CD4-positive, alpha-beta T cell (primary cell): ENCODE data around the gene SYT11. TPM values are rescaled to one million over a fixed set of nuclear protein-coding genes. Genes with fewer than 3 reads are reported as not detected.

Experiments
- ATAC-seq: fragments of 200-7000 bp; cut with Tn5 transposase; one replicate; pipeline ENCODE4 v1.10.0; 2022; ENCODE audit warnings: mild to moderate bottlenecking; ENCODE audit not compliant: poor library complexity
- CTCF ChIA-PET: fragments of 350-600 bp; sonication (Branson Sonifier 250); formaldehyde crosslinking; loops from one replicate; lab custom pipeline; 2021; ENCODE audit warnings: antibody characterized with exemption, inconsistent platforms; lab: Charles Lee
- POLR2A ChIA-PET: fragments of 350-600 bp; sonication (Branson Sonifier 250); formaldehyde crosslinking; loops from one replicate; lab custom pipeline; 2021; ENCODE audit warnings: antibody characterized with exemption, inconsistent platforms; lab: Charles Lee
- DNase-seq, 14 experiments: peaks; one replicate each; pipeline ENCODE4 v3.0.0-alpha.2; 2013 to 2020; ENCODE audit warnings: mixed read lengths in 2 of 14
- H3K27ac ChIP-seq, 2 donors: one replicate each; pipeline versions ENCODE4 v1.5.1 to v1.7.0; 2013; ENCODE audit warnings: low read length in 2 of 2, low read depth in 1 of 2, mild to moderate bottlenecking in 1 of 2
- H3K27me3 ChIP-seq, 2 experiments: 1 replicate in 1 of 2; 2 replicates in 1 of 2; pipeline versions ENCODE4 v1.6.1 to v1.7.0; 2013; ENCODE audit warnings: low read length in 2 of 2, control low read depth in 1 of 2, mild to moderate bottlenecking in 1 of 2, moderate library complexity in 1 of 2; ENCODE audit not compliant: insufficient read depth in 2 of 2, control insufficient read depth in 1 of 2
- H3K36me3 ChIP-seq: one replicate; pipeline ENCODE4 v1.6.1; 2013; ENCODE audit warnings: low read length, control low read depth; ENCODE audit not compliant: insufficient read depth
- H3K4me1 ChIP-seq: one replicate; pipeline ENCODE4 v1.6.1; 2013; ENCODE audit warnings: low read length, control low read depth; ENCODE audit not compliant: insufficient read depth
- H3K4me3 ChIP-seq: one replicate; pipeline ENCODE4 v1.5.1; 2013; ENCODE audit warnings: mild to moderate bottlenecking, low read length, moderate library complexity
- H3K9me3 ChIP-seq, 2 experiments: 1 replicate in 1 of 2; 2 replicates in 1 of 2; pipeline versions ENCODE4 v1.6.1 to v1.7.0; 2013; ENCODE audit warnings: low read length in 2 of 2, mild to moderate bottlenecking in 2 of 2, control low read depth in 1 of 2, moderate library complexity in 1 of 2; ENCODE audit not compliant: control insufficient read depth in 1 of 2, insufficient read depth in 1 of 2
- H3K27ac Mint-ChIP-seq: one replicate; pipeline ENCODE4 v1.8.0; 2020; ENCODE audit warnings: mixed read lengths
- H3K27me3 Mint-ChIP-seq: one replicate; pipeline ENCODE4 v1.8.0; 2021; ENCODE audit warnings: mixed read lengths
- H3K36me3 Mint-ChIP-seq: one replicate; pipeline ENCODE4 v1.8.0; 2021; ENCODE audit warnings: low read depth, mixed read lengths
- H3K4me1 Mint-ChIP-seq: one replicate; pipeline ENCODE4 v1.8.0; 2021; ENCODE audit warnings: low read depth, mixed read lengths
- H3K4me3 Mint-ChIP-seq: one replicate; pipeline ENCODE4 v1.8.0; 2020; ENCODE audit warnings: mild to moderate bottlenecking, mixed read lengths
- H3K9me3 Mint-ChIP-seq: one replicate; pipeline ENCODE4 v1.8.0; 2020; ENCODE audit warnings: mixed read lengths
- intact Hi-C, 2 experiments: fragments of 100-400 bp; cut with DNase I in 1 of 2; cut with micrococcal nuclease in 1 of 2; formaldehyde crosslinking; loops; one replicate each; pipeline versions ENCODE4 v1.15.1 to v1.9.0; 2023 to 2025; cut with DNase I, micrococcal nuclease
- total RNA-seq, 174 experiments: library from RNA in 2 of 174; stranded (reverse) in 2 of 174; gene quantifications; one replicate each; pipeline ENCODE4 v1.2.3 and lab custom pipeline; 2021 to 2026
- TF ChIP-seq, protein P1 (sequence below): fragments of 200-600 bp; IDR thresholded peaks from one replicate; pipeline ENCODE4 v1.8.0; 2022; ENCODE audit warnings: antibody characterized with exemption, mild to moderate bottlenecking

Gene SYT11
- total RNA-seq, 2 experiments from 2014 or later: 6.1 to 6.3 TPM

DNA sequence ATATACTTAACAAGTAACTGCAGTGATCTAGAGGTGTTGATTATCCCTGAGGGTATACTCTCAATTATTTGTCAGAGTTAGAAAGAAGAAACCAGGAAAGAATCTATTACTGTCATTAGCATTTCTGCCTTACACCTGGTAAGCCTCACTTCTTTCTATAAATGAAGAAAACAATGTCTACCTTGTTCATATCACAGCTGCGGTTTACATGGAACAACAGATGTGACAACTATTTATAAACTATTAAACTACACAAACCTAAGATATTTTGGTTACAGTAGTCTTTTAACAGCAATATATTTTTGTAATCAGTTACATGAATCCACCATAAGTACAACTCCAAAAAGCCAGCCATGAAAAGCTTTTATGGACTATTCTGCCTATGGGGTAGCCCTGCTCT lies 43.0 kb upstream of the SYT11 start:
- CTCF ChIA-PET: interaction anchor here (1.0 kb wide), 1 partner anchor 250 kb away, joined by 3 read pairs; no protein-coding TSS in a partner anchor
- no peak overlapping the region for H3K4me3 ChIP-seq
- H3K27ac ChIP-seq: no peak overlapping the region
- no peaks in the 10 kb centered on the region for H3K27me3 ChIP-seq
- Mint-ChIP-seq H3K9me3 (no peaks in the 10 kb centered on the region), H3K27ac (no peak overlapping the region), H3K4me1 (no peaks in the 10 kb centered on the region), H3K27me3 (no peaks in the 10 kb centered on the region), H3K4me3 (no peak overlapping the region), H3K36me3 (peaks cover 83% of the 10 kb centered on the region)
- no peak for DNase-seq
- H3K36me3 ChIP-seq: peaks cover 83% of the 10 kb centered on the region
- intact Hi-C loops: no loop called here
- POLR2A ChIA-PET: no interaction called here
- H3K4me1 ChIP-seq: no peaks in the 10 kb centered on the region
- no peak for ATAC-seq
- H3K9me3 ChIP-seq: no peaks in the 10 kb centered on the region
- TF ChIP-seq, protein P1, sequence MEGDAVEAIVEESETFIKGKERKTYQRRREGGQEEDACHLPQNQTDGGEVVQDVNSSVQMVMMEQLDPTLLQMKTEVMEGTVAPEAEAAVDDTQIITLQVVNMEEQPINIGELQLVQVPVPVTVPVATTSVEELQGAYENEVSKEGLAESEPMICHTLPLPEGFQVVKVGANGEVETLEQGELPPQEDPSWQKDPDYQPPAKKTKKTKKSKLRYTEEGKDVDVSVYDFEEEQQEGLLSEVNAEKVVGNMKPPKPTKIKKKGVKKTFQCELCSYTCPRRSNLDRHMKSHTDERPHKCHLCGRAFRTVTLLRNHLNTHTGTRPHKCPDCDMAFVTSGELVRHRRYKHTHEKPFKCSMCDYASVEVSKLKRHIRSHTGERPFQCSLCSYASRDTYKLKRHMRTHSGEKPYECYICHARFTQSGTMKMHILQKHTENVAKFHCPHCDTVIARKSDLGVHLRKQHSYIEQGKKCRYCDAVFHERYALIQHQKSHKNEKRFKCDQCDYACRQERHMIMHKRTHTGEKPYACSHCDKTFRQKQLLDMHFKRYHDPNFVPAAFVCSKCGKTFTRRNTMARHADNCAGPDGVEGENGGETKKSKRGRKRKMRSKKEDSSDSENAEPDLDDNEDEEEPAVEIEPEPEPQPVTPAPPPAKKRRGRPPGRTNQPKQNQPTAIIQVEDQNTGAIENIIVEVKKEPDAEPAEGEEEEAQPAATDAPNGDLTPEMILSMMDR: no peak

DNA sequence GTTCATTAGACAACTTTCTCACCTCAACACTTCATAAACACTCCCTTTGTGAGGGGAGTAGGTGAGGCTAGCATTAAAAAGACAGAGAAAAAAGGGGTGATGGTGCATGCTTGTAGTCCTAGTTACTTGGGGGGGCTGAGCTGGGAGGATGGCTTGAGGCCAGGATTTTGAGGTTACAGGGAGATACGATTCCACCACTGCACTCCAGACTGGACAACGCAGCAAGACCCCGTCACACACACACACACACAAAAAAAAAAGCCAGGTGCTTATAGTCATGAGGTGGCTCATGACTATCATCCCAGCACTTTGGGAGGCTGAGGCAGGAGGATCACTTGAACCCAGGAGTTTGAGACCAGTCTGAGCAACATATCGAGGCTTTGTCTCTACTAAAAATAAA lies 31.9 kb upstream of the SYT11 start:
- no peaks in the 10 kb centered on the region for H3K27me3 Mint-ChIP-seq
- Histone ChIP-seq H3K36me3 (peaks cover 36% of the 10 kb centered on the region), H3K27me3 (no peaks in the 10 kb centered on the region), H3K4me3 (no peak overlapping the region), H3K27ac (no peak overlapping the region), H3K4me1 (no peaks in the 10 kb centered on the region), H3K9me3 (no peaks in the 10 kb centered on the region)
- no peaks in the 10 kb centered on the region for H3K9me3 Mint-ChIP-seq
- POLR2A ChIA-PET: no interaction called here
- intact Hi-C loops: no loop called here
- H3K4me3 Mint-ChIP-seq: no peak overlapping the region
- no peak for ATAC-seq
- H3K27ac Mint-ChIP-seq: no peak overlapping the region
- no peaks in the 10 kb centered on the region for H3K4me1 Mint-ChIP-seq
- TF ChIP-seq, protein P1: no peak
- H3K36me3 Mint-ChIP-seq: peaks cover 54% of the 10 kb centered on the region
- DNase-seq: no peak
- CTCF ChIA-PET: no interaction called here

DNA sequence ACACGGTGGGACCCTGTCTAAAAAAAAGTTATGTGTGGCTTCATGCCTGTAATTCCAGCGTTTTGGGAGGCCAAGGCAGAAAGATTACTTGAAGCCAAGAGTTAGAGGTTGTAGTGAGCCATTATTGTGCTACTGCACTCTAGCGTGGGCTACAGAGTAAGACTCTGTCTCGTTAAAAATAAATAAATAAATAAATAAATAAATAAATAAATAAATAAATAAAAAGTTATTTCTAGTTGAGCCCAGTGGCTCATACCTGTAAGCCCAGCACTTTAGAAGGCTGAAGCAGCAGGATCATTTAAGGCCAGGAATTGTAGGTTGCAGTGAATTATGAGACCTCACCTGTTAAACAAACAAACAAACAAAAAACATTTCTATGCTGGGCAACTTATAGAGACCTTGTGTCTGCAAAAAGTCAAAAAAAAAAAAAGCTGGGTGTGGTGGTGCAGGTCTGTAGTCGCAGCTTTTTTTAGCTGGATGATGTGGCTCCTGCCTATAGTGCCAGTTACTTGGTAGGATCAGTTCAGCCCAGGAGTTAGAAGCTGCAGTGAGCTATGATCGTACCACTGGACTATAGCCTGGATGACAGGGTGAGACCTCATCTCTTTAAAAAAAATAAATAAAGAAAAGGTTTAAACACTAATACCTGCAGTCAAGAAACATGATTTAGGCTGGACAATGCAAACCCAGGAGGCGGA lies 27.9 kb upstream of the SYT11 start:
- Histone ChIP-seq H3K9me3 (no peaks in the 10 kb centered on the region), H3K36me3 (peaks cover 19% of the 10 kb centered on the region), H3K4me3 (no peak overlapping the region), H3K27me3 (no peaks in the 10 kb centered on the region), H3K27ac (no peak overlapping the region), H3K4me1 (peaks cover 1% of the 10 kb centered on the region)
- TF ChIP-seq, protein P1: no peak
- ATAC-seq (no peak), DNase-seq (no peak)
- peaks cover 27% of the 10 kb centered on the region for H3K36me3 Mint-ChIP-seq
- intact Hi-C loops: no loop called here
- ChIA-PET POLR2A (no interaction called here), CTCF (no interaction called here)
- no peak overlapping the region for H3K27ac Mint-ChIP-seq
- no peak overlapping the region for H3K4me3 Mint-ChIP-seq
- no peaks in the 10 kb centered on the region for H3K9me3 Mint-ChIP-seq
- peaks cover 11% of the 10 kb centered on the region for H3K4me1 Mint-ChIP-seq
- no peaks in the 10 kb centered on the region for H3K27me3 Mint-ChIP-seq
